Tibial artery (tissue), 4 donors: ENCODE data around the gene KCTD7.
"Not testable (repeated sequence)": the region's sequence is repeated elsewhere in the genome, so short reads cannot be mapped to it uniquely, and the experiment has no call there.

ENCODE experiments used
- DNase-seq, 2 donors: peaks; one replicate each; pipeline ENCODE4 v3.0.0-alpha.2; 2019
- H3K27ac ChIP-seq, 2 donors: fragments of 200-600 bp; sonication (generic) in 1 of 2; 1 replicate in 1 of 2; 2 replicates in 1 of 2; pipeline ENCODE4 v1.5.1; 2018 to 2019; ENCODE audit warnings: mild to moderate bottlenecking in 1 of 2
- H3K27me3 ChIP-seq, 2 donors: fragments of 200-600 bp; sonication (generic) in 1 of 2; one replicate each; pipeline versions ENCODE4 v1.5.1 to v1.6.0; 2016 to 2019
- H3K36me3 ChIP-seq, 3 donors: fragments of 200-600 bp; sonication (generic) in 2 of 3; one replicate each; pipeline ENCODE4 v1.5.1; 2016 to 2019; ENCODE audit warnings: mild to moderate bottlenecking in 2 of 3
- H3K4me1 ChIP-seq, 4 donors: fragments of 200-600 bp; sonication (generic) in 2 of 4; 1 replicate in 3 of 4; 2 replicates in 1 of 4; pipeline ENCODE4 v1.5.1; 2016 to 2019
- H3K4me3 ChIP-seq, 2 donors: fragments of 200-600 bp; sonication (generic) in 1 of 2; 1 replicate in 1 of 2; 2 replicates in 1 of 2; pipeline ENCODE4 v1.5.1; 2018 to 2019; ENCODE audit warnings: mild to moderate bottlenecking in 2 of 2
- H3K9me3 ChIP-seq, 3 donors: fragments of 200-600 bp; sonication (generic) in 1 of 3; one replicate each; pipeline ENCODE4 v1.5.1; 2016 to 2019
- intact Hi-C: fragments of 100-400 bp; cut with DNase I; formaldehyde crosslinking; loops from one replicate; pipeline ENCODE4 v1.15.0; 2023; ENCODE audit warnings: low total_unique reads
- TF ChIP-seq, protein P1 (sequence below), 2 experiments: fragments of 200-600 bp in 1 of 2; fragments of 450-650 bp in 1 of 2; IDR thresholded peaks; one replicate each; pipeline ENCODE4 v1.5.1; 2017 to 2019; ENCODE audit warnings: antibody characterized with exemption in 2 of 2, mild to moderate bottlenecking in 1 of 2, moderate library complexity in 1 of 2

The KCTD7 gene

DNA sequence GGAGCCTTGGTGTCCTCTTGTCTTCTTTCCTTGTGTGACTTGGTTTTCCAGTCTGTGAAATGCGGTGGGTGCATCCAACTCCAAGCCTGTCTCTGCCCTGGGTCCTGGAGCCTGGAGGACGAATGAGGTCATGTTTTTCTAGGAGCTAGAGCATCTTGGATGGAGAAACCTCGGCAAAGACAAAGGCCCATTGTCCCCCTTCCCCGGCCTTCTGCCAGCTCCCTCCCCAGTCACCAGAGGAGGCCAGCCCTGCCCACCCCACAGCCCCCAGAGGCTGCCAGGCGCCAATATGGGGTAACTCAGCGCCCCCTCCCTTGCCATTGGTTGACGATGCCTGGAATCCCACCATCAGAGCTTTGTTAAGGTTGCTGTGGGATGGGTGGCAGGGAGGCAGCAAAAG lies 40.4 kb downstream of the KCTD7 start:
- Histone ChIP-seq H3K27ac (no peak overlapping the region), H3K27me3 (no peaks in the 10 kb centered on the region), H3K9me3 (no peaks in the 10 kb centered on the region), H3K4me3 (no peak overlapping the region), H3K36me3 (peaks cover 0 to 10% (median 0%) of the 10 kb centered on the region in 3 donors), H3K4me1 (peaks cover 0 to 5% (median 0%) of the 10 kb centered on the region in 4 donors)
- intact Hi-C loops: no loop called here
- TF ChIP-seq, protein P1, sequence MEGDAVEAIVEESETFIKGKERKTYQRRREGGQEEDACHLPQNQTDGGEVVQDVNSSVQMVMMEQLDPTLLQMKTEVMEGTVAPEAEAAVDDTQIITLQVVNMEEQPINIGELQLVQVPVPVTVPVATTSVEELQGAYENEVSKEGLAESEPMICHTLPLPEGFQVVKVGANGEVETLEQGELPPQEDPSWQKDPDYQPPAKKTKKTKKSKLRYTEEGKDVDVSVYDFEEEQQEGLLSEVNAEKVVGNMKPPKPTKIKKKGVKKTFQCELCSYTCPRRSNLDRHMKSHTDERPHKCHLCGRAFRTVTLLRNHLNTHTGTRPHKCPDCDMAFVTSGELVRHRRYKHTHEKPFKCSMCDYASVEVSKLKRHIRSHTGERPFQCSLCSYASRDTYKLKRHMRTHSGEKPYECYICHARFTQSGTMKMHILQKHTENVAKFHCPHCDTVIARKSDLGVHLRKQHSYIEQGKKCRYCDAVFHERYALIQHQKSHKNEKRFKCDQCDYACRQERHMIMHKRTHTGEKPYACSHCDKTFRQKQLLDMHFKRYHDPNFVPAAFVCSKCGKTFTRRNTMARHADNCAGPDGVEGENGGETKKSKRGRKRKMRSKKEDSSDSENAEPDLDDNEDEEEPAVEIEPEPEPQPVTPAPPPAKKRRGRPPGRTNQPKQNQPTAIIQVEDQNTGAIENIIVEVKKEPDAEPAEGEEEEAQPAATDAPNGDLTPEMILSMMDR (IDR thresholded peaks at IDR 0.05): no peak
- DNase-seq: no peak

DNA sequence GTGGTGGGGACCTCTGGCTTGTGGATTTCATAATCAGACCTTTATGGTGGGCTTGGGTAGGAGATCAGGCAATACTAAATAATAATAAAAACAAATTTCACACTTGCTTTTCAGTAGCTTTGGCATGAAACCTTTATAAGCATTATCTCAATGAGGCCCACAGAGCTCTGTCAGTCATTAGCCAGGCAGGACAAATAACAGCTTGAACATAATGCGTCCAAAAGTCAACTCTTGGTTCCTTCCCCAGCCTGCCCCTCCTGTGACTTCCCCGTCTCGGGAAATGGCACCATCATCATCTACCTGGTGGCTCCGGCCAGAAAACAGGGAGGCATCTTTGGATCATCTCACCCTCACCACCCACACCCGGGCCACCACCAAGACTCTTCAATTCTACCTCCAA lies 40.8 kb downstream of the KCTD7 start:
- TF ChIP-seq, protein P1 (IDR thresholded peaks at IDR 0.05): no peak
- peaks cover 0 to 10% (median 0%) of the 10 kb centered on the region in 3 donors for H3K36me3 ChIP-seq
- no peak overlapping the region for H3K4me3 ChIP-seq
- peaks cover 0 to 5% (median 0%) of the 10 kb centered on the region in 4 donors for H3K4me1 ChIP-seq
- no peaks in the 10 kb centered on the region for H3K9me3 ChIP-seq
- no peak for DNase-seq
- intact Hi-C loops: no loop called here
- H3K27ac ChIP-seq: no peak overlapping the region
- H3K27me3 ChIP-seq: no peaks in the 10 kb centered on the region

DNA sequence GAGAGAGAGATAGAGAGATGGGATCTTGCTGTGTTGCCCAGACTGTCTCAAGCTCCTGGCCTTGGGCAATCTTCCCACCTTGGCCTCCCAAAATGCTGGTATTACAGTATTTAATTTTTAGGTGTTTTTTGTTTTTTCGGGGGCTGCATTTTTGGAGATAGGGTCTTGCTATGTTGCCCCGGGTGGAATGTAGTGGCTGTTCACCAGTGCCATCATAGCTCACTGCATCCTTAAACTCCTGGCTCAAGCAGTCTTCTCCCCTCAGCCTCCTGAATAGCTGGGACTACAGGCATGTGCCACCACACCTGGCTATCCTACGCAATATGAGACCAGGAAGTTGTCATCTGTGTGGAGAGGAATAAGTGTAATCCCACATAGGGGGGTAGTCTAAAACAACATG lies 42.4 kb downstream of the KCTD7 start:
- no peak overlapping the region for H3K4me3 ChIP-seq
- H3K27me3 ChIP-seq: no peaks in the 10 kb centered on the region
- TF ChIP-seq, protein P1 (IDR thresholded peaks at IDR 0.05): no peak
- H3K4me1 ChIP-seq: peaks cover 0 to 5% (median 0%) of the 10 kb centered on the region in 4 donors
- no peak overlapping the region for H3K27ac ChIP-seq
- H3K9me3 ChIP-seq: no peaks in the 10 kb centered on the region
- intact Hi-C loops: loop anchor here (10.0 kb wide), 1 partner anchor 94 kb away; no protein-coding TSS in a partner anchor
- H3K36me3 ChIP-seq: peaks cover 0 to 3% (median 0%) of the 10 kb centered on the region in 3 donors
- no peak for DNase-seq

DNA sequence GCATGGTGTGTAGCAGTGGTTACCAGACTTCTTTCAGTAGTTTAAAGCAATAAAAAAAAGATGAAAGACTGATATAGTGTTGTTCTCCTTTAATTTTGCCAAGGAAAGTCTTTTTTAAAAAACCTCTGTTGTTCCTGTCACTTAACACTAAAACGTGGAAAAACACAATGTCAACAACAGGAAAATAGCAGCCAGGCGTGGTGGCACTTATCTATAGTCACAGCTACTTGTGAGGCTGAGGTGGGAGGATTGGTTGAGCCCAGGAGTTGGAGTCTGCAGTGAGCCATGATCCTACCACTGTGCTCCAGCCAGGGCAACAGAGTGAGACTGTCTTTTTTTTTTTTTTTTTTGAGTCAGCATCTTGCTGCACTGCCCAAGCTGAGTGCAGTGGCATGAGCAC lies 42.8 kb downstream of the KCTD7 start:
- H3K27me3 ChIP-seq, H3K36me3 ChIP-seq, DNase-seq, H3K27ac ChIP-seq, H3K9me3 ChIP-seq, H3K4me1 ChIP-seq, H3K4me3 ChIP-seq: not testable (repeated sequence)
- intact Hi-C loops: loop anchor here (10.0 kb wide), 1 partner anchor 93 kb away; no protein-coding TSS in a partner anchor

DNA sequence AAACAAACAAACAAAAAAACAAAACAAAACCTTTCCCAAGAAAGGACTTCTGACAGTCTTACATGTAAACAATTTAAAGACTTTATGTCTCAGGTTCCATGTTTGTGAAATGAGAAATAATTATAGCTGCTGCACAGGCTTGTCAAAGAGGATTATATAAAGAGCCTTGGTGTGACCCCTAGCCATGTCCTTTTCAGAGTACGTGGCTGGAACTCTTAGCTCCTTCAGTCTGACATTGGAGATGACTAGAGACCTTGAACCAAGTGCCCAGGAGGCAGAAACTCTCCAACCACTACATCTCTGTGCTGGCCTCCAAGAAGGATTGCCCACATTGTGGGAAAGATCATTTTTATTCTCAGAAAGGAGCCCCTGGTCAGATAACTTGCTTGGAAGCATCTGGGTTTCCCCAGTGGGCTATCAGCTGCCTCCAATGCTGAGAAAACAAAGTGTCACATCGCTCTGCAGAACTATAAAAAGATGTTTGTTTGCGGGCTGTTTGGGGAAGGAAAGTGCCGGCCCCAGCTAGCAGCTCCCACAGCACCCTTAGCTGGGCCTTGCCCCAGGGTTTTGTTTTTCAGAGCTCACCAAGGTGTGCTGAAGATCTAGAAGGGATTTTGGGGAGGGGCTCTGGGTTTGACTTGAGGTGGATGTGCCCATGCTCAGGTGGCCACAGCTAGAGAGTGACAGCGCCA lies 43.9 kb downstream of the KCTD7 start:
- DNase-seq, H3K27me3 ChIP-seq, H3K36me3 ChIP-seq, H3K4me3 ChIP-seq, H3K4me1 ChIP-seq, H3K27ac ChIP-seq, H3K9me3 ChIP-seq: not testable (repeated sequence)
- intact Hi-C loops: loop anchor here (10.0 kb wide), 1 partner anchor 92 kb away; no protein-coding TSS in a partner anchor

DNA sequence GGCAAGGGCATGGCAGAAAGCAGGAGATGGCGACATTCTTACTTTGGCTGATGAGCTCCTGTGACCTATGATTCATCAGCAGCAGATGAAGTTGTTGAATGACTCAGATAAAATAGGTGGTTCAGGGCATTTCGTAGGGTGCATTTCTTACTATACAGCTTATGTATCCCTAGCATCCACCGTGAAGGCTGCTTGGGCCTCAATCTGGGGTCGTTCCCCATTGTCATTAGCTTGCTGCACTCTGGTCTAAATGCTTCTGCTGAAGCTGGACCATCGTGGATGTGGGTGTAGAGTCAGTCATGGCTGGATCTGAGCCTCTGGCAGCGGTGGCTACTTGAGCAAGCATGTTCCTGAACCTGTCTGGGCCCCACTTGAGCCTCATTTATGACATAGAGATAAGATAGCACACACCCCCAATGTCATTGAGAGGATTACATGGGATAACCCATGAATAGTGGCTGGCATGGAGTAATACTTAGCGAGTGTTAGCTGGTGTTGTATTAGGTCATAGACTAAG lies 44.5 kb downstream of the KCTD7 start:
- not testable (repeated sequence) for H3K27me3 ChIP-seq, DNase-seq, H3K9me3 ChIP-seq, H3K27ac ChIP-seq, H3K36me3 ChIP-seq, H3K4me1 ChIP-seq, H3K4me3 ChIP-seq
- intact Hi-C loops: loop anchor here (10.0 kb wide), 1 partner anchor 92 kb away; no protein-coding TSS in a partner anchor

DNA sequence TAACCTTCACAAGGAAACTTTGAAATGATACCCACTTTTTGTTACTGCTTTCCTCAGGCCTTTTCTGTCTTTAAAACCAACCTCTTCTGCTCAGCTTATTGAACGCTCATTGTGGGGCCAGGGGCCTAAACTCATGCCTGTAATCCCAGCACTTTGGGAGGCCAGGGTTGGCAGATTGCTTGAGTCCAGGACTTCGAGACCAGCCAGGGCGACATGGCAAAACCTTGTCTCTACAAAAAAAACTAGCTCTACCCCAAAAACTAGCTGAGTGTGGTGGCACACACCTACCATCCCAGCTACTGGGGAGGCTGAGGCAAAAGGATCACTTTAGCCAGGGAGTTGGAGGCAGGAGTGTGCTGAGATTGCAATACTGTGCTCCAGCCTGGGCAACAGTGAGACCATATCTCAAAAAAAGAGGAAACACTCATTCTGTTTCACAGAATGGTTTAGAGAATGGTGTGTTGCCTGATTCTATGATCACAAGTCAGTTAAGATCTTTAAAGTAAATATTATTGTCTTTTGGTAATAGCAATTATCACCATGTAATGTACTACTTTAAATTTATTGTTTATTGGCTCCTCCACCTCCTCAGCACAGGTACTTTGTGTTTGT lies 51.1 kb downstream of the KCTD7 start:
- H3K27ac ChIP-seq: no peak overlapping the region

More for the DNA sequence above, 51.1 kb downstream of the KCTD7 start:
- no peaks in the 10 kb centered on the region for H3K36me3 ChIP-seq
- H3K4me3 ChIP-seq: no peak overlapping the region
- TF ChIP-seq, protein P1 (IDR thresholded peaks at IDR 0.05): no peak
- no peaks in the 10 kb centered on the region for H3K9me3 ChIP-seq
- intact Hi-C loops: loop anchor here (10.0 kb wide), 1 partner anchor 85 kb away; no protein-coding TSS in a partner anchor
- no peak for DNase-seq
- no peaks in the 10 kb centered on the region for H3K27me3 ChIP-seq
- H3K4me1 ChIP-seq: peaks cover 0 to 32% (median 12%) of the 10 kb centered on the region in 4 donors
